ENCODE data around the gene KRTAP5-9. TPM values are rescaled to one million over a fixed set of nuclear protein-coding genes. Genes with fewer than 3 reads are reported as not detected.
A peak's percentile ranks its signal among the peaks of the same experiment; 100 is the strongest.

The KRTAP5-9 gene, protein sequence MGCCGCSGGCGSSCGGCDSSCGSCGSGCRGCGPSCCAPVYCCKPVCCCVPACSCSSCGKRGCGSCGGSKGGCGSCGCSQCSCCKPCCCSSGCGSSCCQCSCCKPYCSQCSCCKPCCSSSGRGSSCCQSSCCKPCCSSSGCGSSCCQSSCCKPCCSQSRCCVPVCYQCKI
- total RNA-seq (2014; rRNA removed; shearing (Covaris generic)), result not detected in 2 replicates

DNA sequence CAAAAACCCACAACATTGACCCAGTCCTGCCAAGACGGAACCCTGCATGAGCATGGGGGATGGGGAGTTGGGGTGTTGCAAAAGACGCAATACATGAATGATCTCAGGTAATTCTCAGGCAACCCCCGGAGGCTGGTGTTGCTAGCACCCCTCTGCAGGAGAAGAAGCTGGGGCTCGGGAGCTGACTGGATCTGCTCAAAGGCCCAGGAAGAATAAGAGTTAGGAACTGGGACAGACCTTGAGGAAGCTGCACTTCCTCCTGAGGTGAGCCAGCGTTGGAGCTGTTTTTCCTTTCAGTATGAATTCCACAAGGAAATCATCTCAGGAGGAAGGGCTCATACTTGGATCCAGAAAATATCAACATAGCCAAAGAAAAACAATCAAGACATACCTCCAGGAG, at the start of gene KRTAP5-9:
TSS of gene KRTAP5-9 (plus strand) at position 301 of the 400 bp plus-strand sequence. CDS start 238 bp downstream, outside the sequence.
- Histone ChIP-seq H3K9me3 (replicated peaks) (no peaks in the 10 kb centered on the region), H3K27me3 (no peaks in the 10 kb centered on the region), H3K4me3 (no peak within 1 kb of the TSS), H3K4me1 (no peaks in the 10 kb centered on the region), H3K27ac (no peak within 1 kb of the TSS), H3K36me3 (no peaks in the 10 kb centered on the region)
- no peak for DNase-seq

DNA sequence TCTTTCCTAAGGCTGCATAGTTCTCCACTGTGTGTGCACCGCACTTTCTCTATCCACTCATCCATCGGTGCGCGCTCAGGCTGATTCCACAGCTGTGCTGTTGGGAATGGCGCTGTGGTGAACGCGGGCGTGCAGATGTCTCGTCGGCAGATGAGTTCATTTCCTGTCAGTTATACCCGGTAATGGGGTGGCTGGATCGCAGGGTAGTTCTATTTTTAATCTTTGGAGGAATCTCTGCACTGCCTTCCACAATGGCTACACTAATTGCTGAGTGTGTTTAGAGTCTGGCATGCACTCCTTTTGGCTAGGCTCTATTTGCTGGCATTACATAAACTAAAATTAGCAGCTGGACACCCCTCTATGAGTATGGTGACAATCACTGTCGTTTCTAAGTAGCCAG, 49.1 kb upstream of the KRTAP5-9 start:
- Histone ChIP-seq H3K9me3 (replicated peaks) (no peaks in the 10 kb centered on the region), H3K36me3 (peaks cover 5% of the 10 kb centered on the region; the same call in 1 of the 2 replicates)

DNA sequence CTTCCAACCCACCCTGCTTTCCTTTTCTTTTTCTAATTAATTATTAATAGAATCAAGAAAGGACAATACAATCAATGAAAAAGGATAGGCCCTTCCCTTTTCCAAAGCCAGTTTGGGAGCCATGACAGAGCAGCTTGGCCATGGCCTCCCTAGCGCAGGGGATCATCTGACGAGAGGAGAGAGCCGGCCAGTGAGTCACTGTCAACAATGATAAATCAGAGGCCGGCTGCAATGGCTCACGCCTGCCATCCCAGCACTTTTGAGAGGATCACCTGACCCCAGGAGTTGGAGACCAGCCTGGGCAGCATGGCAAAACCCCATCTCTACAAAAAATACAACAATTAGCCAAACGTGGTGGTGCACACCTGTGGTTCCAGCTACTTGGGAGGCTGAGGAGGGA, 48.7 kb upstream of the KRTAP5-9 start:
- Histone ChIP-seq H3K36me3 (peaks cover 5% of the 10 kb centered on the region; the same call in 1 of the 2 replicates), H3K9me3 (replicated peaks) (no peaks in the 10 kb centered on the region), H3K4me3 (no peak overlapping the region), H3K27ac (no peak overlapping the region), H3K4me1 (no peaks in the 10 kb centered on the region), H3K27me3 (no peaks in the 10 kb centered on the region)
- no peak for DNase-seq

More for the DNA sequence above, 49.1 kb upstream of the KRTAP5-9 start:
- no peaks in the 10 kb centered on the region for H3K27me3 ChIP-seq
- no peaks in the 10 kb centered on the region for H3K4me1 ChIP-seq
- H3K4me3 ChIP-seq, result no peak overlapping the region
- no peak overlapping the region for H3K27ac ChIP-seq
- DNase-seq, result no peak

DNA sequence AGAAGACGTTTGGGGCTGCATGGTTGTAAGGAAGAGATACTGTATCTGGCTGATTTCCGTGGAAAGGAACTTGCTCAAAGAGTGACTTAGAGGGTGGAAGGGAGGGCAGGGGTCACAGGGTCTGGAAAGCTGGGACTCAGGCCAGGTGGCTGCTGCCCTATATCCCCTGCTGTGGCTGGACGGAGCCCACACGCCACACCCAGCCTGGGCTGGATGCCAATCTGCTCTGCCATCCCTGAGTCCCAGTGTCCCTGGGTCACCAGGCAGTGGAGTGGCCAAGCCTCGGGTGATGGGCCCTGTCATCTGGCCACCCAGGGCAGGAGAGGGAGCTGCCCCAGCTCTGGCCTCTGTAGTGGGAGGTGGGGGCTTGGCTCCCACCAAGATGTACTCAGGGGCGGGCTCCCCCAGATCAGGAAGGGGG, 47.6 kb upstream of the KRTAP5-9 start:
- Histone ChIP-seq H3K9me3 (replicated peaks) (no peaks in the 10 kb centered on the region), H3K27me3 (no peaks in the 10 kb centered on the region), H3K4me1 (no peaks in the 10 kb centered on the region), H3K27ac (no peak overlapping the region), H3K36me3 (0 out of 2 replicates have a peak, but pooled peaks cover 5% of the 10 kb centered on the region), H3K4me3 (no peak overlapping the region)
- DNase-seq, result no peak

DNA sequence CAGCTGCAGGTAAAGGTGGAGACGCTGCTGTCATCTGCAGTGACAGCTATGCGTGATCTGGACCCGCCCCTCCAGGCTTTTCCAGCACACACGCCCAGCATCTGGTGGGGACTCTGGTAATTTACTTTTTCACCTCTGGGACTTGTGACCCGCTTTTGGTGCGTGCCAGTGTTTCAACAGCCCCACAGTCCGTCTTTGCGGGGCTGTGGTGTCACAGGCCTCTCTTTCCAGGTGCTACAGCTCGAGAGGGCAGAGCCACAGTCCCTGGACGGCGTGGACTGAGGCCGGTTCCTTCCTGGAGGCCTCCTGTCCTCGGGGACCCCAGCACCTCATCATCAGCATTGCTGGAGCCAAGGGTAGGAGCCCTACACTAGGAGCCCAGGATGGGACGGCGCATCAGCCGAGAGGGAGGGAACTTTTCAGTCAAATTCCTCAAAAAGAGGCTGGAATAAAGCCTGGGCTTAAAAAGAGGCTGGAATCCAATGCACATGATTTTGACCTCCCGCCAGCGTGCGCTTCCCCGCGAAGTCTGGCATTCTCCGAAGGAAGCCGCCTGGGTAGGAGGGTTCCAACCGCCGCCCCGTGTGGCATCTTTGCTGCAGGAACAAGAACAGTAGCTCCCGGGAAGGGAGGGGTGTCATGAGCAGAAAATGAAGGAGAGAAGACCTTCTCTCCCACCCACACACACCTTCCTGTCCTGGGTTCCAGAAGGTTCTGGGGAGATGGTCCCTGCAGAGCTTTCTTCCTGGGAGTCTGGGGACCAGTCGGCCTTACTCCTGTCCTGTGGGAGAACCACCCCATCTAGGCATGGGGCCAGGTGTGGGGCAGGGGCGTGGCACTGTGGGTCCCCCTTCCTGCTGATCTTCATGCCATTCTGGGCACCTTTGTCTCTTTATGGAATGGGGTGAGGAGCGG, 46.9 kb upstream of the KRTAP5-9 start:
- H3K4me1 ChIP-seq, result no peaks in the 10 kb centered on the region
- H3K27ac ChIP-seq, result no peak overlapping the region
- H3K9me3 ChIP-seq (replicated peaks), result no peaks in the 10 kb centered on the region
- 0 out of 2 replicates have a peak, but pooled peaks cover 5% of the 10 kb centered on the region for H3K36me3 ChIP-seq
- H3K27me3 ChIP-seq, result no peaks in the 10 kb centered on the region
- no peak overlapping the region for H3K4me3 ChIP-seq
- DNase-seq, result no peak

DNA sequence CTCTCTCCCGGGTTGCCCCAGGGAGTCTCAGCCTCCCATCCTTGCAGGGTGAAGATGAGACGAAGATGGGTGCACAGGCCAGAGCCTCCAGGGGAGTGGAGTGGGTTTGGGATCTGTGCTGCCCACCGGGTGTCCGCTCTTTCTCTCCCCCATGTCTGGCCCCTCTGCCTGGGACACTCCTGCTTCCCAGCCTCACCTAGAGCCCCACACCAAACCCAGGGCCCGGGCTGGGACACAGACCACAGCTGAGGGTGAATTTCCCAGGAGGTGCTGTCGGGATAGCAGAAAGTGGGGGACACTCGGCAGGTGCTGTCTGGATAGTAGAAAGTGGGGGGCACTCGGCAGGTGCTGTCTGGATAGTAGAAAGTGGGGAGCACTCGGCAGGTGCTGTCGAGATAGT, 46.2 kb upstream of the KRTAP5-9 start:
- H3K36me3 ChIP-seq, result 0 out of 2 replicates have a peak, but pooled peaks cover 5% of the 10 kb centered on the region
- H3K4me1 ChIP-seq, result no peaks in the 10 kb centered on the region
- DNase-seq, result no peak
- no peaks in the 10 kb centered on the region for H3K27me3 ChIP-seq
- no peak overlapping the region for H3K4me3 ChIP-seq
- no peaks in the 10 kb centered on the region for H3K9me3 ChIP-seq (replicated peaks)
- no peak overlapping the region for H3K27ac ChIP-seq

DNA sequence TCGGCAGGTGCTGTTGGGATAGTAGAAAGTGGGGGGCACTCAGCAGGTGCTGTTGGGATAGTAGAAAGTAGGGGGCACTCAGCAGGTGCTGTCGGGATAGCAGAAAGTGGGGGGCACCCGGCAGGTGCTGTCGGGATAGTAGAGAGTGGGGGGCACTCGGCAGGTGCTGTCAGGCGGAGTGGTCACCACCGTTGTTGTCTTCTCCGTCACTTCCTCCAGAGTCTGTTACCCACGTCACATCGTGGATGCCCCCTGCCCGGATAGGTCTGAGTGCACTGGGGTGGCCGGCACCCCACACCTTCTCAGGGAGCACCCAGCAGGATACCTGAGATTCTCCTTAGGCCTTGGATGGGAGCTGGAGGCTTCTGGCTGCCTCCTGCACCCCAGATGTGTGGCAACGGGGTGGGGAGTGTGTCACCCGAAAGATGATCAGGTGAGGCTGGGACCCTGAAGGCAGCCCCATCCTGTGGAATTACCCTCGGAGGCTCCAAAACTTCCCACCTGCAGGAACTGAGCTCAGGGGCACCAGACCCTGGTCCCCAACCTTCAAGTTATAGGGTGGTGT, 45.3 kb upstream of the KRTAP5-9 start:
- Histone ChIP-seq H3K9me3 (replicated peaks) (no peaks in the 10 kb centered on the region), H3K27me3 (no peaks in the 10 kb centered on the region), H3K4me3 (no peak overlapping the region), H3K4me1 (no peaks in the 10 kb centered on the region), H3K27ac (no peak overlapping the region), H3K36me3 (0 out of 2 replicates have a peak, but pooled peaks cover 5% of the 10 kb centered on the region)
- DNase-seq, result no peak

DNA sequence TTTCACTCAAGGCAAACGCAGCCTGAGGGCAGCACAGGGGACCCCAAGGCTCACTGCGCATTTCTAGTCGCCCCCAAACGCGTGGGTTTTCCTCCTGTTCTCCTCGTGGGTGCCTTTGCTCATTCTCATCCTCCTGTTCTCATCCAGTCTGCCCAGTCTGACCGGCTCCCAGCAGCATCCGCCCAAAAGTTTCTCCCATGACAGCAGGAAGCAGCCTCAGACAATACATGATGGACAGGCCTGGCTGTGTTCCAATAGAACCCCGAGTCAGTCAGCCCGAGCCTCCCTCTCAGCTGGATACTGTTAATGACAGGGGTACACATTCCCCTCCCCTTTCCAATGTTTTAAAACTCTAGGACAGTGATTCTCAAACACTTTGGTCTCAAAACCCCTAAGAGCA, 43.7 kb upstream of the KRTAP5-9 start:
- no peaks in the 10 kb centered on the region for H3K27me3 ChIP-seq
- H3K27ac ChIP-seq, result no peak overlapping the region
- no peak overlapping the region for H3K4me3 ChIP-seq
- no peaks in the 10 kb centered on the region; the same call in 1 of the 2 replicates for H3K4me1 ChIP-seq
- DNase-seq, result no peak
- H3K9me3 ChIP-seq (replicated peaks), result no peaks in the 10 kb centered on the region
- H3K36me3 ChIP-seq, result 0 out of 2 replicates have a peak, but pooled peaks cover 5% of the 10 kb centered on the region

DNA sequence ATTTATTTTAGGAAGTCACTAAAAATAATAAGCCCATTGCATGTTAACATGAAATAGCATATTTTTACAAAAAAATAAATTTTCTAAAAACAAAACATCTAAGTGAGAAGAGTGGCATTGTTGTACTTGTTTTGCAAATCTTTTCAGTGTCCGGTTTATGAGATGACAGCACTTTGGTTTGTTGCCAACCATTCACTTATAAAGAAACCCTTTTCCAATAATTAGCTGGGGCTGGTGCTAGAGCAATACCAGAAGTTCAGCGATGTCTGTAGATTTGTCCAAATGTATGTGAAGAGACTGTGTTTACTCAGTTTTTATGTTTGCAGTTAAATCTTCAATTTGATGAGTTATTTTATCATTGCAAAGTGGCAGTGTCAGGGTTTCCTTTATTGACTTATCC, 43.2 kb upstream of the KRTAP5-9 start:
- Histone ChIP-seq H3K27ac (no peak overlapping the region), H3K4me1 (no peaks in the 10 kb centered on the region; the same call in 1 of the 2 replicates), H3K9me3 (replicated peaks) (no peaks in the 10 kb centered on the region), H3K27me3 (no peaks in the 10 kb centered on the region), H3K4me3 (no peak overlapping the region), H3K36me3 (0 out of 2 replicates have a peak, but pooled peaks cover under 1% of the 10 kb centered on the region)
- DNase-seq, result no peak

DNA sequence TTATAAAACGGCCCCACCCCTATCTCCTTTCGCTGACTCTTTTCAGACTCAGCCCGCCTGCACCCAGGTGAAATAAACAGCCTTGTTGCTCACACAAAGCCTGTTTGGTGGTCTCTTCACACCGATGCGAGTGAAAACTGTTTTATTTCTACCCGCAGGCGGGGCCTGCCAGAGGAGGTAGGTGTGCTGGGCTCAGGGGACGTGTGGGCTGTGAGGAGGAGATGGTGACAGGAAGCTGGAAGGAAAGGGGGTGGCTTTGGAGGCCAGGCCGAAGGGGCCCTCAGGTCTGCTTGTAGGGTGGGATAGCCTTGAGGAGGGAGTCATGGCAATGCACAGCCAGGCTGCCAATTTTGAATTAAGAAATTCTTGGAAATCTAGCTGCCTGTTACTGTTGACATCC, 42.4 kb upstream of the KRTAP5-9 start:
- no peak for DNase-seq
- Histone ChIP-seq H3K4me1 (no peaks in the 10 kb centered on the region; the same call in 1 of the 2 replicates), H3K9me3 (replicated peaks) (no peaks in the 10 kb centered on the region), H3K4me3 (no peak overlapping the region), H3K27ac (no peak overlapping the region), H3K36me3 (no peaks in the 10 kb centered on the region), H3K27me3 (no peaks in the 10 kb centered on the region)

DNA sequence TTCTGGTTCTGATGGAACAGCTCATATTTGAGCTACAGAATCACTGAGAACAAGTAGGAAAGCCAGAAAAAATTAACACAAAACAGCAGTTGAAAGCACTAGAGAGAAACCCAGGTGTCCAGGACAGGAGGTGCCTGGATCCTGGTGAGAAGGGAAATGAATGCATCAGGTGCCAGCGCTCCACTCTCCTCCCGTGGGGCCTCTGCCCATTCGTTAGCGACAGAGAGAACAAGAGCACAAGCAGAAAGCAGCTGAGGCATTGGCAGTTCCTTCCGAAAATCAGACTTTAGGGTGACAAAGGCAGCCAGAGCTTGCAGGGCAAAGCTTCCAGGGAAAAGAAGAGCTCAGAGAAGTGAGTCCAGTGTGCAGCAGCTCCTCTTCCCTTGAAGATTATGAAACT, 41.1 kb upstream of the KRTAP5-9 start:
- H3K27me3 ChIP-seq, result no peaks in the 10 kb centered on the region
- DNase-seq, result no peak
- H3K4me1 ChIP-seq, result no peaks in the 10 kb centered on the region; the same call in 1 of the 2 replicates
- H3K9me3 ChIP-seq (replicated peaks), result no peaks in the 10 kb centered on the region
- no peak overlapping the region for H3K27ac ChIP-seq
- no peaks in the 10 kb centered on the region for H3K36me3 ChIP-seq
- no peak overlapping the region for H3K4me3 ChIP-seq

DNA sequence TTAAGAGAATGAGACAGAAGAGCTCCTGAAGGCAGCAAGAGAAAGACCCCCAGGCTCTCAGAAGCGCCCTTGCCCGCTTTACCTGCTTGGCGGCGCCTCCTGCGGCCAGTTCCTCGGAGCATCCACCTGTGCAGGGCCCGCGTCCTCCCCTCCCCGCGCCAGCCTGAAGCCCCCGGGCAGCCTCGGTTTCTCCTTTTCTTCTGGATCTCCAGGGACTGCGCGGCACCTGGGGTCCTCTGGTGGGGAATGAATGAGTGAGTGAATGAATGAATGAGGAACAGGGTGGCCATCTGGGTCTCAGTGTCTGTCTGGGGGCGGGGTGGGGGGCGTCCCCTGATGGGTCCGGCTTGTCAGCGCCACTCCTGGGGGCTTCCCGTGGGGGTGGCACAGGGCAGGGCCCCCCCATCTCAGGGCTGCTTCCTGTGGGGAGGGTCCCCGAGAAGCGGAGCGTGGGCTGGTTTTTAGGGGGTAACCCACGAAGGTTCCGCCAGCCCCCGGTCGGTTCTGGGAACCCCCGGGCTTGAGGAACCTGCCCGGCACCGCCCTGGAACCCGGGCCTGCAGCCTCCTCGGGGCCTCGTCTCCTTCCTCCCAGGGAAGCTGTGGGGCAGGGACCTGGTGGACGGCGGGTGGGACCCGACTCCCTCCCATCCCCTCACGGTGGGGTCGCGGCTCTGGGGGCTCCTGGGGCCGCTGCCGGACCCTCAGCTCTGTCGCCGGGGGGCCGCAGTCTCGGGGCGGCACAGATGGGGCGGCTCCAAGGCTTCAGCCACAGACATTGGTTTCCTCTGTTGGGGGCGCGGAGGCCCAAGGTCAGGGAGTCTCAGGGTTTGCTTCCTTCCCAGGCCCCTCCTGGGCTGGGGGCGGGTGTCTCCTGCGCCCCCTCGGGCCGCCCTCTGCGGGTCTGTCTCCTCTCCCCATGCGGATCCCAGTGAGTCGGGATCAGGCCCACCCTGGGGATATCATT, 29.4 kb upstream of the KRTAP5-9 start:
- Histone ChIP-seq H3K27me3 (no peaks in the 10 kb centered on the region), H3K4me3 (no peak overlapping the region), H3K27ac (no peak overlapping the region), H3K4me1 (peaks cover 10% of the 10 kb centered on the region), H3K36me3 (no peaks in the 10 kb centered on the region), H3K9me3 (replicated peaks) (no peaks in the 10 kb centered on the region)
- DNase-seq, result no peak

DNA sequence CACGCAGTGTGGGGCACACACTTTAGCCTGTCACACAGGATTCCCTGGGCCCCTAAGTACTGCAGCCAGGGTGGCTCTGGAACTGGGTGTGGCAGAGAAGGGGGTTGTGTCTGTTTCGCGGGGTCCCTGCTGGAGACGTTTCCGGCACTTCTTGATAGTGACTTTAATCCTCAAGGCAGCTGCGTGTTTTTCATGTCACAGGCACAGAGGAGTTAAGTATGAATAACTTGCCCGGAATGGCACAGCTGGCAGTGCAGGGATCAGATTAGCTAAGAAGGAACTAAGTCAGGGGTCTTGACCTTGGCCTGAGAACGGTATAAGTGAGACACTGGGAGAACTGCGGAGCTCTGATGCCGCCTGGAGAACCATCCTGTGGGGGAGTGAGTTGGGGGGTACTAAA, 28.7 kb upstream of the KRTAP5-9 start:
- Histone ChIP-seq H3K4me3 (no peak overlapping the region), H3K9me3 (replicated peaks) (no peaks in the 10 kb centered on the region), H3K27me3 (no peaks in the 10 kb centered on the region), H3K27ac (no peak overlapping the region), H3K4me1 (peaks cover 10% of the 10 kb centered on the region), H3K36me3 (no peaks in the 10 kb centered on the region)
- DNase-seq, result peak; percentile 34 to 41
